ENCODE results near the gene SH3BP5L.

SH3BP5L gene

GRCh38 chr1:248825136-248825535, 579 bp downstream of the SH3BP5L start:
- DNase-seq = no peak

- DNase-seq = no peak
Observed at GRCh38 chr1:248824701-248825100, 1.0 kb downstream of the SH3BP5L start.

GRCh38 chr1:248824301-248824700, 1.4 kb downstream of the SH3BP5L start:
- DNase-seq = no peak

- DNase-seq = no peak
Observed at GRCh38 chr1:248823517-248824001, 2.2 kb downstream of the SH3BP5L start.

- DNase-seq = no peak
Observed at GRCh38 chr1:248822148-248823032, 3.3 kb downstream of the SH3BP5L start.

- no peak for DNase-seq
Observed at GRCh38 chr1:248821641-248822040, 4.1 kb downstream of the SH3BP5L start.

GRCh38 chr1:248821101-248821500, 4.6 kb downstream of the SH3BP5L start:
- DNase-seq = no peak

- no peak for DNase-seq
Observed at GRCh38 chr1:248820041-248820585, 5.6 kb downstream of the SH3BP5L start.

GRCh38 chr1:248818505-248819374, 7.0 kb downstream of the SH3BP5L start:
- no peak for DNase-seq

- DNase-seq = no peak
Observed at GRCh38 chr1:248817065-248817464, 8.7 kb downstream of the SH3BP5L start.

- no peak for DNase-seq
Observed at GRCh38 chr1:248816042-248816851, 9.5 kb downstream of the SH3BP5L start.

GRCh38 chr1:248815407-248816034, 10.2 kb downstream of the SH3BP5L start:
- DNase-seq = no peak

GRCh38 chr1:248814351-248814750, 11.4 kb downstream of the SH3BP5L start:
- DNase-seq = no peak

- DNase-seq = no peak
Observed at GRCh38 chr1:248813546-248813945, 12.2 kb downstream of the SH3BP5L start.

- DNase-seq = no peak
Observed at GRCh38 chr1:248812736-248813425, 12.8 kb downstream of the SH3BP5L start.

GRCh38 chr1:248811514-248812490, 13.9 kb downstream of the SH3BP5L start:
- no peak for DNase-seq

- DNase-seq = no peak
Observed at GRCh38 chr1:248810727-248811513, 14.8 kb downstream of the SH3BP5L start.

GRCh38 chr1:248810000-248810726, 15.6 kb downstream of the SH3BP5L start:
- no peak for DNase-seq

Data from midbrain (tissue), 1 donor.